PC-3 (cell line): ENCODE data around the gene MYO5B. TPM values are rescaled to one million over a fixed set of nuclear protein-coding genes. Genes with fewer than 3 reads are reported as not detected.

ENCODE experiments used
- ATAC-seq: fragments of 200-7000 bp; cut with Tn5 transposase; 2 replicates; pipeline ENCODE4 v1.9.1; 2020; ENCODE audit warnings: mild to moderate bottlenecking, moderate library complexity
- BruUV-seq: library from RNA; stranded (reverse); fragments of 400-500 nt; replicated peaks from 2 replicates; lab custom pipeline; 2021; lab: Mats Ljungman, UMichigan
- CTCF ChIA-PET: fragments of 300-600 bp; sonication (Branson Sonifier 250); formaldehyde crosslinking; loops from one replicate; lab custom pipeline; 2022; ENCODE audit warnings: antibody characterized with exemption; lab: Charles Lee
- POLR2A ChIA-PET: fragments of 300-600 bp; sonication (Branson Sonifier 250); formaldehyde crosslinking; loops from one replicate; lab custom pipeline; 2022; ENCODE audit warnings: antibody characterized with exemption; ENCODE audit not compliant: unreplicated experiment; lab: Charles Lee
- DNase-seq: peaks from one replicate; pipeline ENCODE4 v3.0.0-alpha.2; 2015
- H2AFZ ChIP-seq: fragments of 300-600 bp; sonication (generic); 2 replicates; pipeline ENCODE4 v1.6.0; 2016; ENCODE audit warnings: antibody characterized with exemption, low read length
- H3F3A ChIP-seq: fragments of 300-600 bp; sonication (generic); one replicate; pipeline ENCODE4 v1.6.0; 2017; ENCODE audit warnings: antibody characterized with exemption, low read length, control low read depth, mild to moderate bottlenecking; ENCODE audit not compliant: unreplicated experiment
- H3K27ac ChIP-seq: fragments of 300-600 bp; sonication (generic); 2 replicates; pipeline ENCODE4 v1.5.1; 2016; ENCODE audit warnings: mild to moderate bottlenecking, low read length
- H3K27me3 ChIP-seq: fragments of 300-600 bp; sonication (generic); 2 replicates; pipeline ENCODE4 v1.6.1; 2016; ENCODE audit warnings: low read length, mixed read lengths
- H3K36me3 ChIP-seq: fragments of 300-600 bp; sonication (generic); 2 replicates; pipeline ENCODE4 v1.6.1; 2016; ENCODE audit warnings: low read depth, mixed run types, low read length, mixed read lengths
- H3K4me1 ChIP-seq: fragments of 300-600 bp; sonication (generic); 2 replicates; pipeline ENCODE4 v1.5.1; 2016; ENCODE audit warnings: low read length; ENCODE audit not compliant: insufficient read depth
- H3K4me2 ChIP-seq: fragments of 300-600 bp; sonication (generic); 2 replicates; pipeline ENCODE4 v1.6.0; 2016; ENCODE audit warnings: low read length
- H3K4me3 ChIP-seq: fragments of 300-600 bp; sonication (generic); 2 replicates; pipeline ENCODE4 v1.5.1; 2016; ENCODE audit warnings: mild to moderate bottlenecking, low read length, mixed read lengths
- H3K79me2 ChIP-seq: fragments of 300-600 bp; sonication (generic); 2 replicates; pipeline ENCODE4 v1.6.1; 2017; ENCODE audit warnings: low read length, mixed read lengths
- H3K9ac ChIP-seq: fragments of 300-600 bp; sonication (generic); 2 replicates; pipeline ENCODE4 v1.6.0; 2016; ENCODE audit warnings: mild to moderate bottlenecking, low read length
- H3K9me2 ChIP-seq: fragments of 300-600 bp; sonication (generic); replicated peaks from 2 replicates; pipeline ENCODE4 v1.6.1; 2016; ENCODE audit warnings: mixed run types, low read length, mixed read lengths
- H3K9me3 ChIP-seq: fragments of 300-600 bp; sonication (generic); 2 replicates; pipeline ENCODE4 v1.6.1; 2016; ENCODE audit warnings: low read length, mixed read lengths
- H4K20me1 ChIP-seq: fragments of 300-600 bp; sonication (generic); 2 replicates; pipeline ENCODE4 v1.6.1; 2016; ENCODE audit warnings: low read length, mixed read lengths
- CTCF ChIP-seq: fragments of 300-600 bp; sonication (generic); conservative IDR thresholded peaks from 2 replicates; pipeline ENCODE4 v1.5.1; 2017; ENCODE audit warnings: antibody characterized with exemption, low read depth, mild to moderate bottlenecking, low read length
- EZH2 ChIP-seq: fragments of 300-600 bp; sonication (generic); IDR thresholded peaks from one replicate; pipeline ENCODE4 v1.6.1; 2017; ENCODE audit warnings: antibody characterized with exemption, mild to moderate bottlenecking, low read length; ENCODE audit not compliant: unreplicated experiment
- EZH2phosphoT487 ChIP-seq: fragments of 300-600 bp; sonication (generic); IDR thresholded peaks from 2 replicates; pipeline ENCODE4 v1.6.1; 2018; ENCODE audit warnings: mild to moderate bottlenecking, antibody characterized with exemption, low read length, borderline replicate concordance
- intact Hi-C: fragments of 100-400 bp; cut with micrococcal nuclease; formaldehyde crosslinking; loops from 2 replicates; pipeline ENCODE4 v1.9.0; 2023
- total RNA-seq: library from RNA; depleted of rRNA; stranded (reverse); fragments of >200 nt; gene quantifications from 2 replicates; pipeline ENCODE4 v1.2.3, GENCODE V29; 2014

MYO5B gene
- total RNA-seq, 1 experiment from 2014 or later = 10.7 TPM

DNA sequence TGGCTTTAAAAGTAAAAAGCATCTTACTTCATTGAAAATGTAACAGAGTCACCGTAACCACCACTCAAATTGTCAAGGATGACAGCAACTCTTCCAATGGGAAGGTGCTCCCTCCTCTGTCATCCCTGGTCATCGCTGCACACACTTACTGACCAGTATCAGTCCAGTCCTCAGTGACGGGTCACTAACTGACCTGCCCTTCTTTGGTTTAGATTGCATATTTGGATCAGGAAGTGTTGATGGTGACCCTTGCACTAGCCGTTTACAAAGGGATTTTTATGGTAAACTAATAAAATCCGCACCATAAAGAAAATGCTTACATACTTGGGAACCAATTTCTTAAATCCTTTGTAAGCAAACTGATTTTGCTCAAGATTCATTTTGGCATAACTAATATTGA is 239.7 kb downstream of the MYO5B start:
- Histone ChIP-seq H3K4me1 (no peaks in the 10 kb centered on the region), H3F3A (no peaks in the 10 kb centered on the region), H4K20me1 (no peaks in the 10 kb centered on the region), H3K4me3 (no peak overlapping the region), H3K4me2 (no peak overlapping the region), H3K27me3 (no peaks in the 10 kb centered on the region), H3K9me3 (no peaks in the 10 kb centered on the region), H3K79me2 (no peaks in the 10 kb centered on the region), H3K9me2 (no peaks in the 10 kb centered on the region), H3K27ac (no peak overlapping the region), H2AFZ (no peak overlapping the region), H3K9ac (no peak overlapping the region), H3K36me3 (no peaks in the 10 kb centered on the region)
- ATAC-seq (no peak), DNase-seq (no peak)
- TF ChIP-seq CTCF (no peak), EZH2 (no peak), EZH2phosphoT487 (no peak)
- CTCF ChIA-PET = no interaction called here
- no TSS peak for BruUV-seq
- POLR2A ChIA-PET = no interaction called here
- intact Hi-C loops = no loop called here

GRCh38 chr18:49953391-49953790 is 241.6 kb downstream of the MYO5B start:
- DNase-seq (no peak), ATAC-seq (no peak)
- TF ChIP-seq EZH2 (no peak), EZH2phosphoT487 (no peak), CTCF (no peak)
- Histone ChIP-seq H3K9me2 (no peaks in the 10 kb centered on the region), H3K4me2 (no peak overlapping the region), H3K27ac (no peak overlapping the region), H3K36me3 (no peaks in the 10 kb centered on the region), H3K9ac (no peak overlapping the region), H2AFZ (no peak overlapping the region), H4K20me1 (no peaks in the 10 kb centered on the region), H3K4me3 (no peak overlapping the region), H3F3A (no peaks in the 10 kb centered on the region), H3K9me3 (no peaks in the 10 kb centered on the region), H3K4me1 (no peaks in the 10 kb centered on the region), H3K27me3 (no peaks in the 10 kb centered on the region), H3K79me2 (no peaks in the 10 kb centered on the region)
- intact Hi-C loops = no loop called here
- BruUV-seq = no TSS peak
- CTCF ChIA-PET = no interaction called here
- POLR2A ChIA-PET = no interaction called here

DNA sequence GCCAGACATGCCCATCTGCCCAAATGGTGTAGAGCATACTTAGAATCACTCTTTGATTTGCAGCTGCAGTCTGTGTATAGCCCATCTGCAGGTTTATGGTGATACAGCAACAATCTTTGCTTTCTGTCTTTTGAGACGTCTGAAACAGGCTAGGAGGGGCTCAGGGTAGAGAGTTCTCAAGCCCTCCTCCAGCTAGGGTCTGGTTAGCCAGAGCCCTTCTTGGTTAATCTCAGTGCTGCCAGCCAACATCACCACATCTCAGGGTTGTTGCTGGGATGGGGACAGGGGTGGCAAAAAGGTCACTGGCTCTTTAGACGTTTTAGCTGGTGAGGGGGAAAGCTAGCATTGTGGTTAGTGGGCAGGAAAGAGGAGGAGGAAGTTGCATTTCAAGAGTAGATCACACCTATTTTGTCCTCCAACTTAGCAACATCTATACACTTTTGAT is 245.0 kb downstream of the MYO5B start:
- H3K4me3 ChIP-seq = no peak overlapping the region
- H3K9me3 ChIP-seq = no peaks in the 10 kb centered on the region
- no peaks in the 10 kb centered on the region for H3K79me2 ChIP-seq
- ChIA-PET POLR2A (no interaction called here), CTCF (no interaction called here)
- H3F3A ChIP-seq = no peaks in the 10 kb centered on the region
- no peaks in the 10 kb centered on the region for H4K20me1 ChIP-seq
- H3K4me2 ChIP-seq = no peak overlapping the region
- no TSS peak for BruUV-seq
- H3K27ac ChIP-seq = no peak overlapping the region
- no peaks in the 10 kb centered on the region for H3K9me2 ChIP-seq
- no peaks in the 10 kb centered on the region for H3K36me3 ChIP-seq
- ATAC-seq (no peak), DNase-seq (no peak)
- no peak overlapping the region for H3K9ac ChIP-seq
- no peaks in the 10 kb centered on the region for H3K4me1 ChIP-seq
- intact Hi-C loops = no loop called here
- H3K27me3 ChIP-seq = no peaks in the 10 kb centered on the region
- TF ChIP-seq CTCF (no peak), EZH2 (no peak), EZH2phosphoT487 (no peak)
- no peak overlapping the region for H2AFZ ChIP-seq
